H9 (cell line): ENCODE results near the gene TFEB. TPM values are rescaled to one million over a fixed set of nuclear protein-coding genes. Genes with fewer than 3 reads are reported as not detected.

Experiments used
- DNase-seq: peaks from one replicate; pipeline ENCODE4 v3.0.0-alpha.2; 2017
- H2AFZ ChIP-seq: one replicate; pipeline ENCODE4 v1.6.1; 2013; ENCODE audit warnings: mild to moderate bottlenecking, low read length, control low read depth, moderate library complexity
- H2AK5ac ChIP-seq: 2 replicates; pipeline ENCODE4 v1.6.1; 2013; ENCODE audit warnings: low read length, control low read depth, mixed read lengths; ENCODE audit not compliant: insufficient read length
- H2BK120ac ChIP-seq: one replicate; pipeline ENCODE4 v1.6.1; 2013; ENCODE audit warnings: low read depth, mild to moderate bottlenecking, low read length, control low read depth, inconsistent platforms; ENCODE audit not compliant: poor library complexity, severe bottlenecking
- H2BK12ac ChIP-seq: 2 replicates; pipeline ENCODE4 v1.6.1; 2013; ENCODE audit warnings: low read length, control low read depth, mixed read lengths, low read depth; ENCODE audit not compliant: insufficient read length
- H2BK15ac ChIP-seq: 2 replicates; pipeline ENCODE4 v1.6.1; 2013; ENCODE audit warnings: low read depth, low read length, control low read depth
- H2BK20ac ChIP-seq: one replicate; pipeline ENCODE4 v1.6.1; 2013; ENCODE audit warnings: low read depth, mild to moderate bottlenecking, low read length, control low read depth, inconsistent platforms; ENCODE audit not compliant: poor library complexity, severe bottlenecking
- H2BK5ac ChIP-seq: 2 replicates; pipeline ENCODE4 v1.6.1; 2013; ENCODE audit warnings: low read length, control low read depth, mixed read lengths; ENCODE audit not compliant: insufficient read length
- H3K14ac ChIP-seq: 2 replicates; pipeline ENCODE4 v1.6.1; 2013; ENCODE audit warnings: low read length, control low read depth; ENCODE audit not compliant: insufficient read depth
- H3K18ac ChIP-seq: 2 replicates; pipeline ENCODE4 v1.6.1; 2013; ENCODE audit warnings: low read depth, mild to moderate bottlenecking, mixed read lengths, low read length, control low read depth; ENCODE audit not compliant: insufficient read length
- H3K23ac ChIP-seq: 2 replicates; pipeline ENCODE4 v1.6.1; 2013; ENCODE audit warnings: low read length, control low read depth, mixed read lengths, low read depth; ENCODE audit not compliant: insufficient read length
- H3K23me2 ChIP-seq: 2 replicates; pipeline ENCODE4 v1.6.1; 2013; ENCODE audit warnings: low read depth, mild to moderate bottlenecking, mixed read lengths, low read length, control low read depth; ENCODE audit not compliant: insufficient read length, poor library complexity, severe bottlenecking
- H3K27ac ChIP-seq: 2 replicates; pipeline ENCODE4 v1.5.1; 2013; ENCODE audit warnings: low read length, control low read depth, mixed read lengths, low read depth; ENCODE audit not compliant: insufficient read length
- H3K27me3 ChIP-seq: 2 replicates; pipeline ENCODE4 v1.6.1; 2013; ENCODE audit warnings: low read length, control low read depth, inconsistent platforms; ENCODE audit not compliant: insufficient read depth
- H3K4ac ChIP-seq: 2 replicates; pipeline ENCODE4 v1.6.1; 2013; ENCODE audit warnings: low read depth, mild to moderate bottlenecking, control low read depth, inconsistent platforms, low read length, moderate library complexity
- H3K4me1 ChIP-seq: 2 replicates; pipeline ENCODE4 v1.6.1; 2013; ENCODE audit warnings: low read length, control low read depth, inconsistent platforms; ENCODE audit not compliant: insufficient read depth
- H3K4me2 ChIP-seq: 2 replicates; pipeline ENCODE4 v1.6.1; 2013; ENCODE audit warnings: low read length, control low read depth, mixed read lengths; ENCODE audit not compliant: insufficient read length, insufficient read depth
- H3K56ac ChIP-seq: 2 replicates; pipeline ENCODE4 v1.6.1; 2013; ENCODE audit warnings: low read depth, mild to moderate bottlenecking, mixed read lengths, low read length, control low read depth; ENCODE audit not compliant: insufficient read length
- H3K79me1 ChIP-seq: 2 replicates; pipeline ENCODE4 v1.6.1; 2013; ENCODE audit warnings: low read depth, mild to moderate bottlenecking, moderate library complexity, low read length, control low read depth, inconsistent platforms; ENCODE audit not compliant: insufficient read depth, poor library complexity, severe bottlenecking
- H3K79me2 ChIP-seq: 2 replicates; pipeline ENCODE4 v1.6.1; 2013; ENCODE audit warnings: low read length, control low read depth, inconsistent platforms; ENCODE audit not compliant: insufficient read depth
- H3K9ac ChIP-seq: 2 replicates; pipeline ENCODE4 v1.6.1; 2013; ENCODE audit warnings: low read length, control low read depth, mixed read lengths; ENCODE audit not compliant: insufficient read length; ENCODE audit errors: extremely low read depth
- H3K9me3 ChIP-seq: one replicate; pipeline ENCODE4 v1.6.1; 2013; ENCODE audit warnings: low read depth, low read length, inconsistent platforms; ENCODE audit not compliant: control insufficient read depth
- H3T11ph ChIP-seq: one replicate; pipeline ENCODE4 v1.6.1; 2013; ENCODE audit warnings: mild to moderate bottlenecking, low read length, control low read depth, inconsistent platforms
- H4K20me1 ChIP-seq: one replicate; pipeline ENCODE4 v1.6.1; 2013; ENCODE audit not compliant: control insufficient read depth, insufficient read length, insufficient read depth
- H4K5ac ChIP-seq: 2 replicates; pipeline ENCODE4 v1.6.1; 2013; ENCODE audit warnings: low read depth, mild to moderate bottlenecking, mixed read lengths, low read length, control low read depth; ENCODE audit not compliant: insufficient read length
- H4K8ac ChIP-seq: replicated peaks from 2 replicates; pipeline ENCODE4 v1.6.1; 2013; ENCODE audit warnings: low read length, control low read depth, mixed read lengths, low read depth; ENCODE audit not compliant: insufficient read length
- H4K91ac ChIP-seq: 2 replicates; pipeline ENCODE4 v1.6.1; 2013; ENCODE audit warnings: low read depth, mild to moderate bottlenecking, moderate library complexity, mixed read lengths, low read length, control low read depth; ENCODE audit not compliant: insufficient read length
- H3K27ac Mint-ChIP-seq, 3 experiments: 2 replicates in 2 of 3; 3 replicates in 1 of 3; pipeline ENCODE4 v1.8.0; 2020 to 2021; ENCODE audit warnings: mixed read lengths in 3 of 3, mild to moderate bottlenecking in 1 of 3, moderate library complexity in 1 of 3
- H3K27me3 Mint-ChIP-seq: 2 replicates; pipeline ENCODE4 v1.8.0; 2021; ENCODE audit warnings: low read depth, mild to moderate bottlenecking, moderate library complexity, mixed read lengths
- H3K36me3 Mint-ChIP-seq, 3 experiments: 2 replicates in 2 of 3; 3 replicates in 1 of 3; pipeline ENCODE4 v1.8.0; 2020 to 2021; ENCODE audit warnings: low read depth in 3 of 3, mixed read lengths in 3 of 3; ENCODE audit not compliant: insufficient read depth in 1 of 3
- H3K4me1 Mint-ChIP-seq, 2 experiments: 2 replicates each; pipeline ENCODE4 v1.8.0; 2020; ENCODE audit warnings: mixed read lengths in 2 of 2
- H3K4me3 Mint-ChIP-seq, 2 experiments: 2 replicates in 1 of 2; 3 replicates in 1 of 2; pipeline ENCODE4 v1.8.0; 2020 to 2021; ENCODE audit warnings: mild to moderate bottlenecking in 2 of 2, mixed read lengths in 2 of 2, moderate library complexity in 1 of 2
- H3K9me3 Mint-ChIP-seq, 2 experiments: 2 replicates in 1 of 2; 3 replicates in 1 of 2; pipeline ENCODE4 v1.8.0; 2020; ENCODE audit warnings: mild to moderate bottlenecking in 2 of 2, mixed read lengths in 2 of 2, moderate library complexity in 1 of 2
- WGBS: extraction: QIAGEN DNeasy Blood & Tissue Kit; methylation state at CpG from one replicate; pipeline ENCODE4 v1.1.7; 2013; ENCODE audit warnings: missing lambda C conversion rate, low lambda C conversion rate, mixed read lengths; ENCODE audit not compliant: insufficient read length; ENCODE audit errors: extremely low coverage; 5-methylcytosine and 5-hydroxymethylcytosine counted together
- total RNA-seq: library from RNA; stranded (reverse); gene quantifications from 2 replicates; pipeline ENCODE4 v1.2.1, GENCODE V29; 2021
- TF ChIP-seq, protein P1 (sequence below): fragments of 200-600 bp; sonication (generic); conservative IDR thresholded peaks from 3 replicates; pipeline ENCODE4 v1.8.0; 2021; ENCODE audit warnings: antibody characterized with exemption, mild to moderate bottlenecking

The TFEB gene
- total RNA-seq, 1 experiment from 2014 or later, result 1.2 TPM

DNA sequence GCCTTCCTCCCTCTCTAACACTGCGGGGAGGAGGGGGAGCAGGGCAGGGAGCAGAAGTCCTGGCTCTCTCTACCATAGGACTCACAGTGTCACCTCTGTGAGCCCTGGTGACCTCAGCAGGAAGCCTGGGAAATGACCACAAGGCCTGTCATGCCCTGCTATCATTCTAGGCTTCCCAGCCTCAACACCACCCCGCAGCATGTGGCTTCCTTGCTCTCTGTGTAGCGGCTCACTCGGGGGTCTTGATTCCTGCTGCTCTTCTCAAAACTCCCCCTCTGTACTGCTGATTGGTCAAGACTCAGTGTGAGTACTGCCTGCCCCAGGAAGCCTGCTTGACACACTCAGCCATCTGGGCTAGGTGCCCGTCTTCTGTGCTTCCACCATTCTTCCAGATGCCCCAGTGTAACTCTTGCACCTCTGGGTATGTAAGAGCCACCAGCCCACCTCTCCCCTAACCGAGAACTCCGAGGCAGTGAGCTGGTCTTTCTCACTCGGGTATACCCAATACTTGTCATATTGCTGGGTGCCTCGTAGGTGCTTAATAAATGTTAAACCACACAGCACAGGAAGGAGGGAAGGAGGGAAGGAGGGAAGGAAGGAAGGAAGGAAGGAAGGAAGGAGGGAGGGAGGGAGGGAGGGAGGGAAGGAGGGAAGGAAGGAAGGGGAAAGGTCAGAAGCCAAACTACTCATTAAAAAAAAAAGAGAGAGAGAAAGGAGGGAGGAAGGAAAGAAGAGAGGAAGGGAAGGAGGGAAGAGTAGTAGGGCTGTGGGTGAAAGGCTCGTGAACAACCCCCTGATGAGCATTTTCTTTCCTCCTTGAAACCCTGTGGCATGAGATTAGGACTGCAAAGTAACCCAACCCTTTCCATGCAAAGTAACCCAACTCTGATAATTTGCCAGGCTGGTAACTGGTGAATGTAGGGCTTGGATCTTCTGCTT, 92.2 kb downstream of the TFEB start:
- no peaks in the 10 kb centered on the region; a peak in 1 of 5 replicates for H3K9me3 Mint-ChIP-seq
- peak overlapping the region in 2 of 3 experiments; percentile 46 to 64; a peak in 2 of 7 replicates for H3K27ac Mint-ChIP-seq
- no peak overlapping the region for H2AK5ac ChIP-seq
- H3K4me3 Mint-ChIP-seq, result no peak overlapping the region; a peak in 2 of 5 replicates
- H3K23me2 ChIP-seq, result peaks cover 5% of the 10 kb centered on the region
- no peaks in the 10 kb centered on the region; the same call in 1 of the 2 replicates for H3K79me2 ChIP-seq
- H2BK20ac ChIP-seq, result no peak overlapping the region
- no peaks in the 10 kb centered on the region for H3K9me3 ChIP-seq
- WGBS, result no CpG with 5 or more reads among the region's 10 CpGs
- H3K79me1 ChIP-seq, result no peaks in the 10 kb centered on the region
- H2BK15ac ChIP-seq, result no peak overlapping the region
- no peak overlapping the region for H2BK12ac ChIP-seq
- H3K4me1 ChIP-seq, result peaks cover 9% of the 10 kb centered on the region; the same call in 1 of the 2 replicates
- H4K8ac ChIP-seq, result no peak overlapping the region
- no peak for DNase-seq
- no peak overlapping the region for H3K27ac ChIP-seq
- no peak overlapping the region; the same call in 1 of the 2 replicates for H3K14ac ChIP-seq
- H3K9ac ChIP-seq, result no peak overlapping the region
- no peak overlapping the region for H3K4me2 ChIP-seq
- H3K4me1 Mint-ChIP-seq, result peaks cover 55 to 62% of the 10 kb centered on the region in 2 experiments
- no peak overlapping the region for H2BK5ac ChIP-seq
- H4K5ac ChIP-seq, result no peak overlapping the region
- H3K36me3 Mint-ChIP-seq, result peaks cover 22 to 34% (median 32%) of the 10 kb centered on the region in 3 experiments
- H2BK120ac ChIP-seq, result no peak overlapping the region
- H2AFZ ChIP-seq, result no peak overlapping the region
- no peak overlapping the region for H3T11ph ChIP-seq
- no peaks in the 10 kb centered on the region for H4K20me1 ChIP-seq
- no peak overlapping the region for H3K56ac ChIP-seq
- no peaks in the 10 kb centered on the region; the same call in 1 of the 2 replicates for H3K27me3 ChIP-seq
- TF ChIP-seq, protein P1, sequence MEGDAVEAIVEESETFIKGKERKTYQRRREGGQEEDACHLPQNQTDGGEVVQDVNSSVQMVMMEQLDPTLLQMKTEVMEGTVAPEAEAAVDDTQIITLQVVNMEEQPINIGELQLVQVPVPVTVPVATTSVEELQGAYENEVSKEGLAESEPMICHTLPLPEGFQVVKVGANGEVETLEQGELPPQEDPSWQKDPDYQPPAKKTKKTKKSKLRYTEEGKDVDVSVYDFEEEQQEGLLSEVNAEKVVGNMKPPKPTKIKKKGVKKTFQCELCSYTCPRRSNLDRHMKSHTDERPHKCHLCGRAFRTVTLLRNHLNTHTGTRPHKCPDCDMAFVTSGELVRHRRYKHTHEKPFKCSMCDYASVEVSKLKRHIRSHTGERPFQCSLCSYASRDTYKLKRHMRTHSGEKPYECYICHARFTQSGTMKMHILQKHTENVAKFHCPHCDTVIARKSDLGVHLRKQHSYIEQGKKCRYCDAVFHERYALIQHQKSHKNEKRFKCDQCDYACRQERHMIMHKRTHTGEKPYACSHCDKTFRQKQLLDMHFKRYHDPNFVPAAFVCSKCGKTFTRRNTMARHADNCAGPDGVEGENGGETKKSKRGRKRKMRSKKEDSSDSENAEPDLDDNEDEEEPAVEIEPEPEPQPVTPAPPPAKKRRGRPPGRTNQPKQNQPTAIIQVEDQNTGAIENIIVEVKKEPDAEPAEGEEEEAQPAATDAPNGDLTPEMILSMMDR, result no peak
- H4K91ac ChIP-seq, result no peak overlapping the region
- H3K27me3 Mint-ChIP-seq, result peaks cover 32% of the 10 kb centered on the region
- no peak overlapping the region for H3K18ac ChIP-seq
- H3K23ac ChIP-seq, result no peak overlapping the region
- H3K4ac ChIP-seq, result no peak overlapping the region
